HPDE6-E6E7 (cell line): ENCODE measurements around the gene SECISBP2.
A peak's percentile ranks its signal among the peaks of the same experiment; 100 is the strongest.

Source experiments
- DNase-seq: peaks from one replicate; pipeline ENCODE4 v3.0.0; 2011; ENCODE audit warnings: missing footprints; ENCODE audit errors: extremely low spot score

Gene SECISBP2

GRCh38 chr9:89383030-89383720 lies 64.9 kb downstream of the SECISBP2 start:
- no peak for DNase-seq

- no peak for DNase-seq
These were observed 65.5 kb downstream of the SECISBP2 start for GRCh38 chr9:89383721-89384300.

GRCh38 chr9:89384783-89385182 lies 66.5 kb downstream of the SECISBP2 start:
- DNase-seq = no peak

GRCh38 chr9:89386206-89386605 lies 67.9 kb downstream of the SECISBP2 start:
- no peak for DNase-seq

GRCh38 chr9:89386797-89387196 lies 68.5 kb downstream of the SECISBP2 start:
- DNase-seq = no peak

GRCh38 chr9:89387197-89387849 lies 69.0 kb downstream of the SECISBP2 start:
- no peak for DNase-seq

GRCh38 chr9:89388084-89388867 lies 70.0 kb downstream of the SECISBP2 start:
- peak; percentile 59 for DNase-seq

GRCh38 chr9:89388868-89389177 lies 70.5 kb downstream of the SECISBP2 start:
- DNase-seq = no peak

- DNase-seq = no peak
These were observed 71.8 kb downstream of the SECISBP2 start for GRCh38 chr9:89390068-89390555.

GRCh38 chr9:89390578-89391116 lies 72.3 kb downstream of the SECISBP2 start:
- DNase-seq = no peak

GRCh38 chr9:89391585-89391984 lies 73.3 kb downstream of the SECISBP2 start:
- no peak for DNase-seq

GRCh38 chr9:89394412-89394811 lies 76.1 kb downstream of the SECISBP2 start:
- no peak for DNase-seq

GRCh38 chr9:89395931-89396710 lies 77.8 kb downstream of the SECISBP2 start:
- no peak for DNase-seq

GRCh38 chr9:89397471-89397870 lies 79.2 kb downstream of the SECISBP2 start:
- no peak for DNase-seq

- DNase-seq = no peak
These were observed 80.3 kb downstream of the SECISBP2 start for GRCh38 chr9:89398621-89399020.

GRCh38 chr9:89400403-89401116 lies 82.3 kb downstream of the SECISBP2 start:
- no peak for DNase-seq

GRCh38 chr9:89402695-89403427 lies 84.6 kb downstream of the SECISBP2 start:
- DNase-seq = no peak

GRCh38 chr9:89404074-89404473 lies 85.8 kb downstream of the SECISBP2 start:
- no peak for DNase-seq

GRCh38 chr9:89405826-89406225 lies 87.5 kb downstream of the SECISBP2 start:
- DNase-seq = no peak

GRCh38 chr9:89407070-89407469 lies 88.8 kb downstream of the SECISBP2 start:
- DNase-seq = no peak
